Inferior parietal cortex (tissue), 1 donor: ENCODE data around the gene CNNM4.

Experiments
- DNase-seq: peaks from one replicate; pipeline ENCODE4 v3.0.0-alpha.2; 2016; ENCODE audit errors: extremely low spot score

Gene CNNM4

DNA sequence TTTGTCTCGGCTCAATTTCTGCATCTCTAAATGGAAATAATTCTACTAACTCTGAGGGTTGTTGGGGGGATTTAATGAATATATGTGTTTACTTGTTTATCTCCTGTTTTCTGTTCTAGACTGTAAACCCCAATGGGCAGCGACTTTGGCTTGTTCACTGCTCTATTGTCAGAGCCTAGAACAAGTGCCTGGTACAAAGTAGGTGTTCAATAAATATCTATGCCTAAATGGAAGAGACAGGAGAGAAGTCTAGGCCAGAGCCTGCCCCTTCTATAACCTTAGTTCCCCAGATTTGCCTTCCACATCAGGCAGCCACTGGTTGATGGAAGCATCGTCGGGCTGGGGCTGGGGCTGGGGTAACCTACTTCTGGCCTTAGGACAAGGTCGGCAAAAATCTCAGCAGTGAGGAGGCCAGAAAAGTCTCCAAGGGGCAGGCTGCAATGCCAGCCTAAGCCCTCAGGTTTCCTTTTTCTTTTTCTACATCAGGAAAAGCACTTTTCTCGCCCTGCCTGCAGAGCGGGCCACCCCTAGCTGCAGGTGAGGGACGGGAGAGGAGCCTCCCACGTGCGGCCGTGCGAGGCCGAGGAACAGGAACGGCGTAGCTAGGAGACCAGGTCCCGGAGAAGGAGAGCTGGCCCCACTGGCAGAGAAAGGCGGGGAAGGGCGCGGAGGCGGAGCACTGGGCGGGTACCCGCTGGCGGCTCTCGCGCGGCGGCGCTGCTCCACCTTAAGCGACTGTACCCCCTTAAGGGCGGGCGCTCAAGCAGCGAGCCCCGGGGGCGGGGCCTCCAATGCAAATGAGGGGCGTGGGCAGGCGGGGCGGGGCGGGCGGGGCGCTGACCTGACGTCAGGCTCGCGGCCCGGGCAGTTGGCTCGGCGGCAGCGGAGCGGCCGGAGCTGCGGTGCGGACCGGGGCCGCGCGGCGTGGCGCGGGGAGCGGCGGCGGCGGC, at the start of gene CNNM4:
CNNM4 (plus strand) TSS at position 867 of the 950 bp plus-strand sequence. CDS start 98 bp downstream, outside the sequence.
- peak; percentile 86 for DNase-seq

DNA sequence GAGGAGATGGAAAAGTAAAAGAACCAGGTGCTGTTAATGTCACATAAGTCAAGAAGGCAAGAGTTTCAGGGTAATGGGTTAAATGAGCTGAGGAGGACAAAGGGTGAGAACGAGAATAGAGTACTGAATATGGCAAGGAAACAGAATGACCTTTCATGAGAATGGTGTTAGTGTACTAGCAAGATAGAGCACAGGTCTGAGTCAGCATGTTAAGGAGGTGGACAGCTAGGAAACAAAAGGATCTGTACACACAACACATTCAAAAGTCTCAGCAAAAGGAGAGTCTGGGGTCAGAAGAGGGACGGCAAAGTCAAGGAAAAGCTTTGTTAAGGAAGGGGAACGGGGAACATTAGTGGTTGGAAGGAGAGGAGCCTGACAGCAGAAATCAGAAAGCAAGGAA, 49.7 kb upstream of the CNNM4 start:
- DNase-seq, result no peak

DNA sequence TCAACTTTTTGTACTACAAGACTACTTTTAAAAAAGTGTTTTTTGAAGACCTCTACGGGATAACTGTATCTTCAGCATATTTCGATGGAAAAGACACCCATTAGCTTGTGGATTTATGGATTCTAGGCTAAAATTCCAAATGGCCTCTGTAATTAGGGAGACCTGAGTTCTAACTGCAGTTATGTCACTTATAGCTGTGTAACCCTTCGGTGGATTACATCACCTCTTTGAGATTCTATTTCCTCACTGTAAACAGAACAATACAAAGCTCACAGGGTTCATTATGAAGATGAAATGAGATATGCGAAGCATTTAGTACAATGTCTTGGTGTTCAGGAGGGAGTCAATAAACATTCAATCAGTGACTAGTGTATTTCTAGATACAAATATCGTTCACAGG, 45.0 kb upstream of the CNNM4 start:
- DNase-seq, result no peak

DNA sequence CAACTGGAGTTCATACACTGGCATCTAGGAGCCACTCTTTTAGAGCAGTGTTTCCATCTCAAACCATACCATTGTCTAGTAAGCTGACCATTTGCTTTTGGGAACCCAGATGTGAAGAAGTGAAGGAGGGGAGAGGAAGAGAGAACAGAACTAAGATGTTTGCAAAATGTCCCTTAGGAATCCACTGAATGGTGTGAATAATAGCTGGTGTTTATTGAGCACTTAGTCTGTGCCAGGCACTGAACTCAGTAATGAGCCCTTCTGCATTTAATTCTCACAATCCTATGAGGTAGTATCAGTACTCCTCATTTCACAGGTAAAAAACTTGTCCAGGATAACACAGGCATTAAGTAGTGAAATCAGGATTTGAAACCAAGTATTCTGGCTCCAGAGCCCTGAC, 44.3 kb upstream of the CNNM4 start:
- no peak for DNase-seq

DNA sequence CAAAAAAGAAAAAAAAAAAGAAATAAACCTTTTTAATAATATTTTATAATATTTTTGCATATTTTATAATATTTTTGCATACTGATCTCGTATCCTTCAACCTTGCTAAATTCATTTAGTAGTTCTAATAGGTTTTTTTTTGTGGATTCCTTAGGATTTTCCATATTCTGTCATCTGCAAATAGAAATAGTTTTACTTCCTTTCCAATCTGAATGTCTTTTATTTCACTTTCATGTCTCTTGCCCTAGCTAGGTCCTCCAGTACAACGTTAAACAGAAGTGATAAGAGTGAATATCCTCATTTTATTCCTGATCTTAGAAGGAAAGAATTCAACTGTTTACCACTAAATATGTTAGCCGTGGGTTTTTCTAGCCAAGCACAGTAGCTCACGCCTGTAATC, 34.6 kb upstream of the CNNM4 start:
- DNase-seq, result no peak

DNA sequence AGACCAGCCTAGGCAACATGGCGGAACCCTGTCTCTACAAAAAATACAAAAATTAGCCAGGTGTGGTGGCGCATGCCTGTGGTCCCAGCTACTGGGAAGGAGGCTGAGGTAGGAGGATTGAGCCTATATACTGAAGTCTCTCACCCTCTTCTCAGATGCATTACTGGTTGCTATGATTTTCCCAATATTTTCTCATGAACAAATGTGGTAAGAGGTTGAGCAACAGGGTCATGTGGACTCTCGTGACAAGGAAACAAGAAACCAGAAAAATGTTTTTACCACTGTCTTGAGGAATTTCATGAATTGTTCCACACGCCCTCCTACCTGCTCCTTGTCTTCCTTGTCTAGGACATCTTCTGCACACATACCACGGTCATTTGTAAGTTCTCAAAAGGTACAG, 33.3 kb upstream of the CNNM4 start:
- no peak for DNase-seq

DNA sequence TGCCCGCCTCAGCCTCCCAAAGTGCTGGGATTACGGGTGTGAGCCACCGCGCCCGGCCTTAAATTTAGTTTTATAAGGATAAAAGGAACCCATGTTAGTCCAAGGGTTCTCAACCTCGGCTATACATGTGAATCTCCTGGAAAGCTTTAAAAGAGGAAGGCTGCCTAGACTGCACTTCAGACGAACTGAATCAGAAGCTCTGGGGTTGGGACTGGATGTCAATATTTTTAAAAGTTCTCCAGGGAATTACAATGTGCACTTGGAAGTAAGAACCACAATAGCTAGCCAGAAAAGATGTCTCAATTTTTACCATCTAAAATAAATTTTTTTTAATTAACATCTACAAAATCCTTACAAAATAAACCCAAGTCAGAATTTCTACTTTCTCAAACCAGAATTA, 31.0 kb upstream of the CNNM4 start:
- DNase-seq, result no peak

DNA sequence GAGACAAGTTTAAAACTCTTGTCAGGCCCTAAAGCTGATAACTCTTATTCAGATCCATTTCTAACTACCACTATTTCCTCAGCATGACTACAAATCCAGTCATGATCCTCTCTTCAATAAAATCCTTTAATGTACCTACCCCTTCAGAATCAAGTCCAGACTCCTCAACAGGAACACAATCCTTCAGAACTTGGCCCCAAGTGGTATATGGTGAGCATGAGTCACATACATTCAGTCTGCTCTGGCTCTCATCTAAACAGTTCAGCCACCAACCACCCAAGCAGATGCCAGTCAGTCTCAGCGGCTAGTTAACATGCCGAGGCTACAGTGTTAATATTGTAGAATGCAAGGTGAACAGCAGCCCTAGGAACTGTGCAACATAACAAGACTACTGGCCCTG, 30.5 kb upstream of the CNNM4 start:
- no peak for DNase-seq

DNA sequence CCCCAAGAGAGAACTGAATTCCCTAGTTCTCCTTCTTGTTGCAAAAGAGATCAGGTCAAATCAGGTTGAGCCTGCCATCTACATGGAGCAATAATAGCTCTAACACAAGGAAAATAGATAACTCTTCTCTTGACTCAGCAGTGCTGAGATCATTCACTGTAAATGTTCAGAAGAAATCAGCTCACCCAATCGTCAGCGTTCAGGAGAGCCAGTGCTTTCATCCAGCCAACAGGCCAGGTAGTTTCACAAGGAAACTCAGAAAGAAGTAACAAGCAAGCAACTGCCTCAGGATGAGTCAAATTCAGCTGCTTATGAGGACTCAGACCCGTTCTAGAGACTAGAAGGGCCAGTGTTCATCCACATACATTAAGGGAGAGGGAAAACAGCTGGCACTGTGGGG, 26.8 kb upstream of the CNNM4 start:
- no peak for DNase-seq

DNA sequence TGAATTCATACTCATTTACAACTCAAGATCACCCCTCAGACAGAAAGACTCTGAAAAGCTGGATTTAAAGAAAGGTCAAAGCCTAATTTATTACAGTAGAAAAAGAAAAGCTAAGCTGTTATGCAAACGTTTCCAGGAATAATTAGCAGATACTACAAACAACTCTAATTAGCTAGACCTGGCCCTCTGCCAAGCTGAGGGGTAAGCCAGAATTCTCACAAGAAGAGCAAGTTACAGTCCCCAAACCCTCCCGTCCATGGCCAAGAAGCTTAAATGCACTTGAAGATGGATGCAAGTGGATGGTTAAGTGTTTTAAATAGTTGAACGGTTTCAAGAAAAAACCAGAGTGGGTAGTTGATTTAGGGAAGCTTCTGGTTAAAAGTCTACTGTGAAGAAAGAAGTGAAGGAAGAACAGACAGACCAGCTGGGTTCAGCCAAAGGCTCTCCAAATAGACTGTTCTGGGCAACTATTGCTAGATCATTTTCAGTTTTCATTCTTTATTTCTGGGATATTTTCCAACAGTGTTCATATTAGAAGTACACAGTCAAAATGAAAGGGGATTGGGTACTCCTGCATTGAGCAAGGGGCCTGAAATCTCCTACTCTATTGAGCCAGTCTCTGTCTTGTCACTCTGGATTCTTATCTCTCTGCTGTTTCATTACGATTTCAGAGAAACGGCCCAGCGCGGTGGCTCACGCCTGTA, 25.7 kb upstream of the CNNM4 start:
- DNase-seq, result no peak

DNA sequence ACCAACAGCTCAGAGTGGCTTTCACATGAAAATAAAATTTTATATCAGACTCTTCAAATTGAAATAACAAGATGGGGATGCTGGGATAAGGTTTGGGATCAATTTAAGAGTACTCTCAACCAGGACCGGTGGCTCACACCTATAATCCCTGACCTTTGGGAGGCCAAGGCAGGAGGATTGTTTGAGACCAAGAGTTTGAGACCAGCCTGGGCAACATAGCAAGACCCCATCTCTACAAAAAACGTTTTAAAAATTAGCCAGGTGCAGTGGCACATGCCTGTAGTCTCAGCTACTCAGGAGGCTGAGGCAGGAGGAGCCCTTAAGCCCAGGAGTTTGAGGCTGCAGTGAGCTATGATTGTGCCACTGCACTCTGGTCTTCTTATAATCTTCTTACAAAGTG, 23.5 kb upstream of the CNNM4 start:
- DNase-seq, result no peak

DNA sequence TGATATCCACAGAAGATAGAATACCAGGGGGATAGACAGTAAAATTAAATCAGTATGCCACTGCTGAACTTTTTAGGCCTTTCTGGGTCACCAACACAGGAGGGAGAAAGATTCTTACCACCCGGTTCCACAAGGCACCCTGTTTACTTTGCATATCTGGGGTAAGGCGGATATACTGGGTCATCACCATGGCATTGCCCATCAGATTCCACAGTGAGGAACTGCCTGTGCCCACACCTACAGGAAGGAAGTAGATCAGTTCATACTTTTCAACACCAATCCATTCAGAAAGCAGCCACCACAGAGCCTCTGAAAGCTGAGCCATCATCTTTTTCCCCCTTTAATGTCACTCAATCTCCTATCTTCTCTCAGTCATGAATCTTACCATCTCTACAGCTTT, 22.9 kb upstream of the CNNM4 start:
- DNase-seq, result no peak

DNA sequence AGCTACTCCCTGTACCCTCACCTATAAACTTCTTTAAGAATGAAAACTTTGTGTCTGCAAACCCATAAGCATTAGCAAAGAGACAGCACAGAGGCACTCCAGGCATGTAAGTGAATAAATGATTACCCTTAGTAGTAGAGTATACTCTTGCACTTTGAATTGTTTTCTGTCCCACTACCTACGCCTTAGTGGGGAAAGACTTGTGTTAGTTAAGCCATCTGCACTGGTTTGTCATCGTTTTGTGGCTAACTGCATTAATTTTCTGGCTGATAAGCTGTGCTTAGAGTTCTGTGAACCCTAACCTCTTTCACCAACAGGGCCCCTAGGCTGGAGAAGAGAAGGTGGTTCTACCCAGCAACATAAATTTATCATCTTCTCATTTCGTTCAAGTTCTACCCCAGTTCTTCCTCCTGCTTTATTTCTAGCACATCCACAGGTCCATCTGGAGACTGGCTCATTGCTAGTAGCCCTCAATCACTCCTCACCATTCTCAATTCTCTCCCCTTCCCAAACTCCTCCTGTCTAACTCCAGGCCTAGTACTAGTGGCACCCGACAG, 21.5 kb upstream of the CNNM4 start:
- DNase-seq, result no peak

DNA sequence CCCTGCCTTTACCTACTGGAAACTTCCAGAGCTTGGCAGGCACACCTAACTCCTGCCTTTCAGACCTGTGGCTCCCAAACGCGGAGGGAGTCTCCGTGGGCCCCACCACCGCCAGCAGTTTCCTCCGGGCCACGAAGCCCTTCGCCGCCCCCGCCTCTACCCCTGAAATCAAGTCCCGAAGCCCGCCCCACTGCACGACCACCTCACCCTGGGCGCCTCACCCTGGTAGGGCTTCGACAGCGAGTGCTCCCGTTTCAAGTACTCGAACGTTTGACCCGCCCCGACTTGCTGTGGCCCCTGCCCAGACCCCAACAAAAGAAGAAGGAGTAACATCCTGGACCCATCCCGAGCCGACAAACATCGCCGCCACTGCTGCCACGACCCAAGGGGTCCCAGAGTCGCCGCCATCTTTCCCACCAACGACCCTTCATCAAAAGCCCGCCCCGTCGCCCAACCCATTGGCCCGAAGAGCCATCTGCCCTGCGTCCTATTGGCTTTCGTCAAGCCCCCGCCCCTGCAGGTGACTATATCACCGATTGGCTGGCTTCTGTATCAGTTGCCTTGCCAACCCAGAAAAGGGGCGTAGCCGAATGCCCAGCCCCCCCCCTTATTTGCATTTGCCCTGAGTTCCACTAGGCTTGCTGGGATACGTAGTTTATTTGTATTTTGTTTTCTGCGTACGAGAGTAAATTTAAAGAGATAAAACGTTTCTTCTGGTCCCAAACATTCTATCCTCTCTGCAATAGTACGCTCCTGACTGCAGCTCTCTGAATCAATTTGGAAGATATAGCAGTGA, 20.9 kb upstream of the CNNM4 start, which contains the start of gene LMAN2L:
LMAN2L (minus strand) TSS at position 432 of the 796 bp plus-strand sequence; CDS start at position 408, 24 bp downstream.
- peak; percentile 96 for DNase-seq

DNA sequence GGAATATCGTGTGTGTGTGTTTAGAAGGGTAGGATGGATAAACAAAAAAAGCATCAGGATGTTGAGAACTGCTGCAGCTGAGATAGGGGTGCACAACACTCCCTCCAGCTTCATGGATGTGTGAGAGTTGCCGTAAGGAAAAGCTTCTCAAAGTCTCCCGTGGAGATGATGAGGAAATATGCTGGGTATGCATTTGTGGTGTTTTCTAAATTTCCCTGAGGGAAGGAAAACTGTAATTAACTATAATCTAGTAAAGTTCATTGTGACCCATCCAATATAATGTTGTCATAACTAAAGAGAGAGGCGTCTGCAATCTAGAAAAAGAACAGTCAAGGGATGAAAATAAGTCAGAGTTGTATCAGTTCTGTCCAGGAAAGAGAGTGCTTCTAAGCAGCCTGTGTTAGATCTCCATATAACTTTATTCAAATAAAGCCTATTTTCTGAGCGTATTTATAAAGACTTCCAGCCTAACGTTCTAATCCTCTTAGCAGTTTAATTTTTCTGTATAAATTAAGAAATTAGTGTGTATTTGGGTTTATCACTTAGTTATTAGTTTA, 13.6 kb upstream of the CNNM4 start:
- DNase-seq, result no peak

DNA sequence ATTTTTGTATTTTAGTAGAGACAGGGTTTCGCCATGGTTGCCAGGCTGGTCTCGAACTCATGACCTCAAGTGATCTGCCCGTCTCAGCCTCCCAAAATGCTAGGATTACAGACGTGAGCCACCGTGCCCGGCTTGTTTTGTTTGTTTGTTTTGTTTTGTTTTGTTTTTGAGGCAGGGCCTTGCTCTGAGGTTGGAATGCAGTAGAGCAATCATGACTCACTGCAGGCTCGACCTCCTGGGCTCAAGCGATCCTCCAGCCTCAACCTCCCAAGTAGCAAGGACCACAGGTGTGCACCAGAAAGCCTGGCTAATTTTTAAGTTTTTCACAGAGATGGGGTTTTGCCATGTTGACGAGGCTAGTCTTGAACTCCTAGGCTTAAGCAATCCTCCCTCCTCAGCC, 8.9 kb upstream of the CNNM4 start:
- no peak for DNase-seq

DNA sequence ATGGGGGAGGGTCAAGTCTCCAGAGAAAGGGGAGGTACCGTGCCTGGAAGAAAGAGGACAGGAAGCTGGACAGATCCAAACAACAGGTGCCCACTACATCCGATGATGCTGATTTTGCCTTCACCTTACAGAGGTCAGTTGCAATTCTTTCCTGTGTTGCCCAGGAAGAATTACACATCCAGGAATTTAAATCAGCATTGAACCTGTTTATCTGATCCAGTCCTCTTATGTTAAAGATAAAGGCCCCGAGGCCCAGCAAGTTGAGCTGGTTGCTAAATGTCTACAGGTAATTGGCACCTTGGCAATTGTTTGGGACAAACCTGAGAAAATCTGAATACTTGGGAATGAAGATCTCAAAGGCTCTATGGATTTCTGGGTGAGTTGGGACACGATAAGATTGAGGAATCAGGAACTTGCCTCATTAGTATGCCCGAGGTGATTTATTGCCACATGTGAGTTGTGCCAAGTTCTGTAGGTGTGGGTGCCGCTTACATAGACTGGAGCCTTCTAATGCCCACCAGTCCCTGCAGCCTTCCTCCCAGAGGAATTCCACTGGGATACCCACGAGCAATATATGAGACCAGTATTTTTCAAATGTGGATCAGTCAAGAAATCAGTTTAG, 6.9 kb upstream of the CNNM4 start:
- DNase-seq, result no peak

DNA sequence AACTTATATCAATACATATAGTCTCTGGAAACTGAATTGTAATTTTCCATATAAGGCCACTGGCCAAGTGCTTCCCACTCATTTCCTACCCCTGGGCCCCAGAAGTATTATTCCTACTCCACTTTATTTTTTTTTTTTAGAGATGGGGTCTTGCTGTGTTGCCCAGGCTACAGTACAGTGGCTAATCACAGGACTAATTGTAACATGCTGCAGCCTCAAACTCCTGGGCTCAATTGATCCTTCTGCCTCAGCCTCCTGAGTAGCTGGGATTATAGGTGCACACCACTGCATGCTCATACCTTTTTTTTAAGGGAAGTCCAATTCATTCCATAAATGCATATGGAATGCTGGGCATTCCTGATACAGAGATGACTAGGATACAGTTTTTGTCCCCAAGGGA, 6.4 kb upstream of the CNNM4 start:
- DNase-seq, result no peak

DNA sequence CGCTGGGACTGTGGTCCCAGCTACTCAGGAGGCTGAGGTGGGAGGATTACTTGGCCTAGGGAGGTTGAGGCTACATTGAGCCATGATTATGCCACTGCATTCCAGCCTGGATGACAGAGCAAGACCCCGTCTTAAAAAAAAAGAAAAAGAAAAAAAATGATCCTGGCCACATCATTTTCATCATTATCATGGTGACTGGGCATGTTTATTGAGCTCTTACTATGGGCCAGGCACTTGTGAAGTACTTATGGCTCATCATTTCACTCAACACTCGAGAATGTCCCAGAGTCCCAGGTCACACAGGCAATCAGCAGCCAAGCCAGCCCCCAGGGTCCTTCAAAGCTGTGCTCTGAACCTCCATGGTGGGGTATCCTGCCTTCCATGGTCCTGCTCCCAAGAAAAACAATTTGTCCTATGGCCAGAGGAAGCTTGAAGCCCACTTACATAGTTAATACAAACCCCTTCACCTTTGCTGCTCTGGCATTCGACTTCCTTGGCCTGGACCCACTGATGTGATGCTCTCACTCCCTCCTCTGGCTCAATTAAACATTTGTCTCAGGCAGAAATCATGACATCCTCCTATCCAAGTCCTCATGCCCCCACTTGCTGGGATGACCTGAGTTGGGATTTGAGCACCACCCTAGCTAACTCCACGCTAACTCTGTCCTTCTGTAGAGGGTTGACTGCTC, 3.8 kb upstream of the CNNM4 start:
- DNase-seq, result no peak

DNA sequence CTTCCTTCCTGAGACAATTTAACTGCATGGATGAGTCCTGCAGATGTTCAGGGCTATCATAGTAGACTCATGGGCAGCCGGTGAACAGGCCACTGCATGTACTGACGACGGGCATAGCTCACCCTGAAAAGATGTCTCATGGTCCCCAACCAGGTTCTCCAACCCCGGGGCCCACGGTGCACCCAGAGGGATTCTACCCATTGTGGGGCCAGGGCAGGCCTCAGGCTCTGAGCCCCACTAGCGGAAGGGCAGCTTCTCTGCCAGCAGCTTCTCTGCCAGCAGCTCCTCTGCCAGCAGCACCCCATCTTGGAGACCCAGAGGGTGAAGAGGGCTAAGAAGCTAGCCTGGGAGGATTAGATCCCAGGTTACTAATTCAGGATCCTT, 3.2 kb upstream of the CNNM4 start:
- no peak for DNase-seq
